ENCODE data around the gene KNDC1.

Gene KNDC1

GRCh38 chr10:133206356-133207040, 46.5 kb downstream of the KNDC1 start:
- no peak for DNase-seq (ENCODE audit: low read depth in 2 of 2)

GRCh38 chr10:133207041-133207600, 47.1 kb downstream of the KNDC1 start:
- DNase-seq (ENCODE audit: low read depth in 2 of 2): no peak

- DNase-seq (ENCODE audit: low read depth in 2 of 2): no peak
Observed at GRCh38 chr10:133207627-133208026, 47.6 kb downstream of the KNDC1 start.

GRCh38 chr10:133208466-133208865, 48.4 kb downstream of the KNDC1 start:
- no peak for DNase-seq (ENCODE audit: low read depth in 2 of 2)

- no peak for DNase-seq (ENCODE audit: low read depth in 2 of 2)
Observed at GRCh38 chr10:133209117-133209516, 49.1 kb downstream of the KNDC1 start.

- no peak for DNase-seq (ENCODE audit: low read depth in 2 of 2)
Observed at GRCh38 chr10:133209641-133210040, 49.6 kb downstream of the KNDC1 start.

GRCh38 chr10:133210398-133211140, 50.5 kb downstream of the KNDC1 start:
- DNase-seq (ENCODE audit: low read depth in 2 of 2): no peak

- DNase-seq (ENCODE audit: low read depth in 2 of 2): no peak
Observed at GRCh38 chr10:133211141-133211830, 51.3 kb downstream of the KNDC1 start.

- DNase-seq (ENCODE audit: low read depth in 2 of 2): no peak
Observed at GRCh38 chr10:133211959-133212852, 52.2 kb downstream of the KNDC1 start.

- no peak for DNase-seq (ENCODE audit: low read depth in 2 of 2)
Observed at GRCh38 chr10:133212853-133213494, 53.0 kb downstream of the KNDC1 start.

GRCh38 chr10:133213641-133214467, 53.8 kb downstream of the KNDC1 start:
- DNase-seq (ENCODE audit: low read depth in 2 of 2): no peak

- no peak for DNase-seq (ENCODE audit: low read depth in 2 of 2)
Observed at GRCh38 chr10:133214468-133215410, 54.7 kb downstream of the KNDC1 start.

GRCh38 chr10:133215586-133215985, 55.6 kb downstream of the KNDC1 start:
- no peak for DNase-seq (ENCODE audit: low read depth in 2 of 2)

- DNase-seq (ENCODE audit: low read depth in 2 of 2): no peak
Observed at GRCh38 chr10:133216776-133217175, 56.8 kb downstream of the KNDC1 start.

- no peak for DNase-seq (ENCODE audit: low read depth in 2 of 2)
Observed at GRCh38 chr10:133217800-133218589, 58.0 kb downstream of the KNDC1 start.

GRCh38 chr10:133218891-133219290, 58.9 kb downstream of the KNDC1 start:
- DNase-seq (ENCODE audit: low read depth in 2 of 2): no peak

- DNase-seq (ENCODE audit: low read depth in 2 of 2): no peak
Observed at GRCh38 chr10:133219782-133220181, 59.8 kb downstream of the KNDC1 start.

GRCh38 chr10:133221331-133221730, 61.3 kb downstream of the KNDC1 start:
- DNase-seq (ENCODE audit: low read depth in 2 of 2): no peak

Measured in stimulated activated CD8-positive, alpha-beta memory T cell treated with anti-CD3 and anti-CD28 coated beads, Interleukin-15, amount 100 ng/mL, for 48 hours (primary cell).